Measurements from ENCODE around the gene HNMT. TPM values are rescaled to one million over a fixed set of nuclear protein-coding genes. Genes with fewer than 3 reads are reported as not detected.

Gene HNMT
- polyA plus RNA-seq, 1 donor from 2014 or later: not detected

GRCh38 chr2:137942833-137943677 is 21.2 kb upstream of the HNMT start:
- no peaks in the 10 kb centered on the region for H3K79me2 ChIP-seq (replicated peaks; ENCODE audit: insufficient read depth, low read length)
- TF ChIP-seq TAF1 (IDR thresholded peaks at IDR 0.05; ENCODE audit: low read depth): no peak
- TF ChIP-seq POLR2AphosphoS5 (IDR thresholded peaks at IDR 0.05): no peak
- no peak for TF ChIP-seq EP300 (conservative IDR thresholded peaks at IDR 0.05; ENCODE audit: poor library complexity, severe bottlenecking)
- no peak for TF ChIP-seq MXI1 (conservative IDR thresholded peaks at IDR 0.05; ENCODE audit: poor library complexity, severe bottlenecking)
- no peak for TF ChIP-seq EZH2 (IDR thresholded peaks at IDR 0.05; ENCODE audit: borderline replicate concordance, insufficient read depth, low read length, poor library complexity, severe bottlenecking)
- TF ChIP-seq CTCF (IDR thresholded peaks at IDR 0.05; ENCODE audit: poor library complexity, severe bottlenecking): no peak
- no peak for TF ChIP-seq REST (IDR thresholded peaks at IDR 0.05; ENCODE audit: borderline replicate concordance)
- TF ChIP-seq SMC3 (conservative IDR thresholded peaks at IDR 0.05; ENCODE audit: poor library complexity): no peak
- no peak for TF ChIP-seq RAD21 (conservative IDR thresholded peaks at IDR 0.05)

GRCh38 chr2:137943678-137944347 is 20.5 kb upstream of the HNMT start:
- H3F3A ChIP-seq (ENCODE audit: insufficient read depth, low read length, poor library complexity, severe bottlenecking): no peaks in the 10 kb centered on the region
- H3K27ac ChIP-seq (ENCODE audit: low read length): no peak overlapping the region
- H3K4me2 ChIP-seq (ENCODE audit: low read length): no peak overlapping the region
- H3K27me3 ChIP-seq (ENCODE audit: insufficient read depth, low read depth, low read length): no peaks in the 10 kb centered on the region
- no peak overlapping the region for H3K9ac ChIP-seq (ENCODE audit: low read length)
- no peaks in the 10 kb centered on the region for H3K36me3 ChIP-seq (ENCODE audit: insufficient read depth, low read length)
- no peaks in the 10 kb centered on the region for H3K79me2 ChIP-seq (replicated peaks; ENCODE audit: insufficient read depth, low read length)
- TF ChIP-seq EP300 (conservative IDR thresholded peaks at IDR 0.05; ENCODE audit: poor library complexity, severe bottlenecking) (no peak), MXI1 (conservative IDR thresholded peaks at IDR 0.05; ENCODE audit: poor library complexity, severe bottlenecking) (no peak), CTCF (IDR thresholded peaks at IDR 0.05; ENCODE audit: poor library complexity, severe bottlenecking) (no peak), RAD21 (conservative IDR thresholded peaks at IDR 0.05) (no peak), SMC3 (conservative IDR thresholded peaks at IDR 0.05; ENCODE audit: poor library complexity) (no peak), POLR2AphosphoS5 (IDR thresholded peaks at IDR 0.05) (no peak), EZH2 (IDR thresholded peaks at IDR 0.05; ENCODE audit: borderline replicate concordance, insufficient read depth, low read length, poor library complexity, severe bottlenecking) (no peak), REST (IDR thresholded peaks at IDR 0.05; ENCODE audit: borderline replicate concordance) (no peak), TAF1 (IDR thresholded peaks at IDR 0.05; ENCODE audit: low read depth) (no peak)
- no peak overlapping the region for H2AFZ ChIP-seq (ENCODE audit: low read depth, low read length)
- no peak overlapping the region for H3K4me3 ChIP-seq (ENCODE audit: low read length)
- no peaks in the 10 kb centered on the region for H3K9me2 ChIP-seq (ENCODE audit: insufficient read depth, low read length)
- no peaks in the 10 kb centered on the region for H3K9me3 ChIP-seq (ENCODE audit: low read length)
- no peaks in the 10 kb centered on the region for H4K20me1 ChIP-seq (ENCODE audit: insufficient read depth)

More at GRCh38 chr2:137942833-137943677, 21.2 kb upstream of the HNMT start:
- Histone ChIP-seq H3K36me3 (ENCODE audit: insufficient read depth, low read length) (no peaks in the 10 kb centered on the region), H3K9me3 (ENCODE audit: low read length) (no peaks in the 10 kb centered on the region), H3K4me3 (ENCODE audit: low read length) (no peak overlapping the region), H2AFZ (ENCODE audit: low read depth, low read length) (no peak overlapping the region), H3F3A (ENCODE audit: insufficient read depth, low read length, poor library complexity, severe bottlenecking) (no peaks in the 10 kb centered on the region), H3K4me2 (ENCODE audit: low read length) (no peak overlapping the region), H3K27ac (ENCODE audit: low read length) (no peak overlapping the region), H3K9me2 (ENCODE audit: insufficient read depth, low read length) (no peaks in the 10 kb centered on the region), H3K27me3 (ENCODE audit: insufficient read depth, low read depth, low read length) (no peaks in the 10 kb centered on the region), H4K20me1 (ENCODE audit: insufficient read depth) (no peaks in the 10 kb centered on the region), H3K9ac (ENCODE audit: low read length) (no peak overlapping the region)
